HepG2 (cell line): ENCODE data around the gene CLIC1. TPM values are rescaled to one million over a fixed set of nuclear protein-coding genes. Genes with fewer than 3 reads are reported as not detected.
A peak's percentile ranks its signal among the peaks of the same experiment; 100 is the strongest.

Experiments
- ARID4A ChIP-seq: sonication (generic); formaldehyde crosslinking; IDR thresholded peaks from 2 replicates; pipeline ENCODE4 v1.5.0; 2020; ENCODE audit warnings: mild to moderate bottlenecking, missing genetic modification reagents, borderline replicate concordance
- CBX5 ChIP-seq: sonication (generic); formaldehyde crosslinking; IDR thresholded peaks from 2 replicates; pipeline ENCODE4 v1.4.0; 2020; ENCODE audit warnings: missing genetic modification reagents, borderline replicate concordance
- HNRNPL ChIP-seq: fragments of 200-400 bp; formaldehyde crosslinking; IDR thresholded peaks from 2 replicates; pipeline ENCODE4 v1.6.1; 2017; ENCODE audit warnings: mild to moderate bottlenecking, low read depth, low read length
- KDM1A ChIP-seq: IDR thresholded peaks from 2 replicates; pipeline ENCODE4 v1.6.1; 2016; ENCODE audit warnings: missing compliant biosample characterization
- MAZ ChIP-seq, 2 experiments: sonication (generic) in 1 of 2; formaldehyde crosslinking in 1 of 2; IDR thresholded peaks; 2 replicates each; pipeline versions ENCODE4 v1.5.0 to v1.6.1; 2012 to 2020; ENCODE audit warnings: low read depth in 2 of 2, mild to moderate bottlenecking in 2 of 2, borderline replicate concordance in 1 of 2, improper control_type of control experiment in 1 of 2, low read length in 1 of 2, missing genetic modification reagents in 1 of 2, moderate library complexity in 1 of 2
- MEF2D ChIP-seq: sonication (generic); formaldehyde crosslinking; IDR thresholded peaks from 2 replicates; pipeline ENCODE4 v1.5.1; 2020; ENCODE audit warnings: mild to moderate bottlenecking, missing genetic modification reagents
- MIXL1 ChIP-seq: IDR thresholded peaks from 2 replicates; pipeline ENCODE4 v1.6.1; 2016
- MTA1 ChIP-seq: sonication (generic); formaldehyde crosslinking; IDR thresholded peaks from 2 replicates; pipeline ENCODE4 v1.4.0; 2020; ENCODE audit warnings: missing genetic modification reagents, mild to moderate bottlenecking, borderline replicate concordance
- MXD4 ChIP-seq: IDR thresholded peaks from 2 replicates; pipeline ENCODE4 v1.6.1; 2016; ENCODE audit warnings: mild to moderate bottlenecking, missing biosample characterization, missing genetic modification reagents
- NFKB2 ChIP-seq: sonication (generic); formaldehyde crosslinking; IDR thresholded peaks from 2 replicates; pipeline ENCODE4 v1.4.0; 2020; ENCODE audit warnings: missing genetic modification reagents, borderline replicate concordance
- RFXANK ChIP-seq: IDR thresholded peaks from 2 replicates; pipeline ENCODE4 v1.6.1; 2016
- SUZ12 ChIP-seq: fragments of 150-350 bp; IDR thresholded peaks from 2 replicates; pipeline ENCODE4 v1.6.1; 2014; ENCODE audit warnings: low read depth, low read length
- TCF12 ChIP-seq, 2 experiments: fragments of 450-650 bp in 1 of 2; sonication (generic) in 1 of 2; formaldehyde crosslinking in 1 of 2; IDR thresholded peaks; 2 replicates each; pipeline versions ENCODE4 v1.6.1 to v1.8.0; 2017 to 2022; ENCODE audit warnings: antibody characterized with exemption in 1 of 2, mild to moderate bottlenecking in 1 of 2, missing genetic modification reagents in 1 of 2, moderate library complexity in 1 of 2
- YEATS4 ChIP-seq: sonication (generic); formaldehyde crosslinking; IDR thresholded peaks from 2 replicates; pipeline ENCODE4 v1.4.0; 2020; ENCODE audit warnings: missing genetic modification reagents, borderline replicate concordance
- ZC3H13 ChIP-seq: sonication (generic); formaldehyde crosslinking; IDR thresholded peaks from 2 replicates; pipeline ENCODE4 v1.8.1; 2023; ENCODE audit warnings: mild to moderate bottlenecking, missing genetic modification reagents, moderate library complexity
- ZNF124 ChIP-seq: sonication (generic); formaldehyde crosslinking; IDR thresholded peaks from 2 replicates; pipeline ENCODE4 v1.4.0; 2020; ENCODE audit warnings: missing genetic modification reagents
- ZNF17 ChIP-seq: sonication (generic); formaldehyde crosslinking; IDR thresholded peaks from 2 replicates; pipeline ENCODE4 v1.5.0; 2020; ENCODE audit warnings: mild to moderate bottlenecking, missing genetic modification reagents
- ZNF230 ChIP-seq: sonication (generic); formaldehyde crosslinking; IDR thresholded peaks from 2 replicates; pipeline ENCODE4 v1.4.0; 2020; ENCODE audit warnings: mild to moderate bottlenecking, missing genetic modification reagents
- ZNF292 ChIP-seq: sonication (generic); formaldehyde crosslinking; IDR thresholded peaks from 2 replicates; pipeline ENCODE4 v1.8.1; 2022; ENCODE audit warnings: mild to moderate bottlenecking, low read depth, missing genetic modification reagents, borderline replicate concordance
- ZNF329 ChIP-seq: sonication (generic); formaldehyde crosslinking; IDR thresholded peaks from 2 replicates; pipeline ENCODE4 v1.9.0; 2021; ENCODE audit warnings: low read depth, mild to moderate bottlenecking, missing genetic modification reagents
- ZNF335 ChIP-seq: sonication (generic); formaldehyde crosslinking; IDR thresholded peaks from 2 replicates; pipeline ENCODE4 v1.4.0; 2020; ENCODE audit warnings: missing genetic modification reagents
- ZNF580 ChIP-seq: IDR thresholded peaks from 2 replicates; pipeline ENCODE4 v1.6.1; 2016; ENCODE audit warnings: low read depth, borderline replicate concordance
- ZNF704 ChIP-seq: sonication (generic); formaldehyde crosslinking; IDR thresholded peaks from 2 replicates; pipeline ENCODE4 v1.8.1; 2023; ENCODE audit warnings: mild to moderate bottlenecking, inconsistent platforms, moderate library complexity, missing genetic modification reagents, borderline replicate concordance
- ZNF788 ChIP-seq: sonication (generic); formaldehyde crosslinking; IDR thresholded peaks from 2 replicates; pipeline ENCODE4 v1.5.0; 2020; ENCODE audit warnings: mild to moderate bottlenecking, missing genetic modification reagents, borderline replicate concordance
- polyA plus RNA-seq, 8 experiments: library from polyadenylated mRNA; depleted of rRNA in 3 of 8; stranded (reverse) in 7 of 8; unstranded in 1 of 8; fragments of >200 nt; fragmentation: Illumina TruSeq in 4 of 8; extraction: Trizol in 4 of 8; gene quantifications; 2 replicates each; pipeline versions ENCODE4 v1.2.1 to v1.2.3, GENCODE V29; 2011 to 2016; ENCODE audit warnings: low read depth in 4 of 8, missing spikeins in 1 of 8, mixed read lengths in 1 of 8; ENCODE audit not compliant: insufficient read depth in 1 of 8
- total RNA-seq, 5 experiments: library from RNA; depleted of rRNA; stranded (reverse); fragments of >200 nt; fragmentation: Illumina TruSeq; extraction: Trizol; gene quantifications; 2 replicates each; pipeline ENCODE4 v1.2.3, GENCODE V29; 2016; ENCODE audit warnings: low read depth in 1 of 5

Gene CLIC1
- total and polyA plus RNA-seq, 2 of the 13 experiments (the other 11 are each of a cell fraction or from before 2014, with no cell fraction given), result 602 to 891 TPM

- TF ChIP-seq TCF12 (IDR thresholded peaks at IDR 0.05) (no peak), TCF12 (CRISPR knock-in tag; IDR thresholded peaks at IDR 0.05) (no peak), ARID4A (CRISPR knock-in tag) (peak; percentile 90), SUZ12 (no peak), ZC3H13 (CRISPR knock-in tag) (peak; percentile 82), ZNF788 (CRISPR knock-in tag) (peak; percentile 52; the same call in 1 of the 2 replicates), NFKB2 (CRISPR knock-in tag) (peak; percentile 84; the same call in 1 of the 2 replicates), ZNF329 (CRISPR knock-in tag) (0 out of 2 replicates have a peak, but pooled peaks have one; percentile 52), ZNF704 (CRISPR knock-in tag) (peak; percentile 22; the same call in 1 of the 2 replicates), ZNF124 (CRISPR knock-in tag) (0 out of 2 replicates have a peak, but pooled peaks have one; percentile 33), MXD4 (peak; percentile 73), MAZ (IDR thresholded peaks at IDR 0.05; ENCODE audit: borderline replicate concordance, low read depth, low read length) (peak; percentile 97), MAZ (CRISPR knock-in tag; IDR thresholded peaks at IDR 0.05; ENCODE audit: low read depth) (peak; percentile 85), ZNF292 (CRISPR knock-in tag) (no peak; the same call in 1 of the 2 replicates), ZNF335 (CRISPR knock-in tag) (peak; percentile 89), HNRNPL (peak; percentile 58; the same call in 1 of the 2 replicates), ZNF580 (CRISPR knock-in tag) (peak; percentile 65), YEATS4 (CRISPR knock-in tag) (0 out of 2 replicates have a peak, but pooled peaks have one; percentile 60), KDM1A (CRISPR knock-in tag) (peak; percentile 30; the same call in 1 of the 2 replicates), MTA1 (CRISPR knock-in tag) (peak; percentile 41; the same call in 1 of the 2 replicates), CBX5 (CRISPR knock-in tag) (peak; percentile 83), ZNF17 (CRISPR knock-in tag) (no peak), MIXL1 (CRISPR knock-in tag) (peak; percentile 38; the same call in 1 of the 2 replicates), MEF2D (CRISPR knock-in tag) (peak; percentile 23; the same call in 1 of the 2 replicates), RFXANK (CRISPR knock-in tag) (peak; percentile 38; the same call in 1 of the 2 replicates), ZNF230 (CRISPR knock-in tag) (no peak; the same call in 1 of the 2 replicates)
Observed at GRCh38 chr6:31736021-31736767, at the start of gene CLIC1 (continued).
